HepG2 (cell line): ENCODE measurements around the gene ANO6. TPM values are rescaled to one million over a fixed set of nuclear protein-coding genes. Genes with fewer than 3 reads are reported as not detected.

Source experiments
- ATAC-seq: fragments of 200-7000 bp; cut with Tn5 transposase; 3 replicates; pipeline ENCODE4 v1.9.1; 2020; ENCODE audit warnings: mild to moderate bottlenecking, moderate library complexity
- BruUV-seq: library from RNA; stranded (reverse); fragments of 400-500 nt; replicated peaks from 2 replicates; lab custom pipeline; 2021; lab: Mats Ljungman, UMichigan
- CTCF ChIA-PET: fragments of 300-600 bp; formaldehyde crosslinking; extraction: SDS; loops from one replicate; lab custom pipeline; 2021; ENCODE audit warnings: low total read pairs, inconsistent platforms, low intra/inter-chr PET ratio; lab: Yijun Ruan, JAX
- POLR2A ChIA-PET: fragments of 350-600 bp; sonication (Branson Sonifier 250); formaldehyde crosslinking; loops from one replicate; lab custom pipeline; 2020; ENCODE audit warnings: antibody characterized with exemption, inconsistent platforms; lab: Yijun Ruan, JAX
- DNase-seq: peaks from one replicate; pipeline ENCODE4 v3.0.0-alpha.2; 2015; ENCODE audit warnings: low spot score
- FAIRE-seq: peaks from 3 replicates; lab custom pipeline; 2011; peaks lifted over from hg19 to GRCh38; lab: Jason Lieb, UNC
- H2AFZ ChIP-seq: one replicate; pipeline ENCODE4 v1.6.1; 2011; ENCODE audit warnings: low read length, inconsistent platforms
- H3K27ac ChIP-seq: fragments of 300-600 bp; 3 replicates; pipeline ENCODE4 v1.8.0; 2011; ENCODE audit warnings: mixed run types, mild to moderate bottlenecking, mixed read lengths, low read length, inconsistent platforms; ENCODE audit not compliant: insufficient read depth; ENCODE audit errors: extremely low read length
- H3K27me3 ChIP-seq, 2 experiments: fragments of 200-600 bp in 1 of 2; 2 replicates in 1 of 2; 3 replicates in 1 of 2; pipeline versions ENCODE4 v1.6.0 to v1.8.0; 2011; ENCODE audit warnings: low read length in 2 of 2, mild to moderate bottlenecking in 2 of 2, moderate library complexity in 2 of 2, inconsistent platforms in 1 of 2; ENCODE audit not compliant: insufficient read depth in 2 of 2, control insufficient read depth in 1 of 2
- H3K36me3 ChIP-seq, 2 experiments: fragments of 200-600 bp in 1 of 2; replicated peaks in 1 of 2; 2 replicates in 1 of 2; 3 replicates in 1 of 2; pipeline versions ENCODE4 v1.5.1 to v1.8.0; 2011; ENCODE audit warnings: low read length in 2 of 2, inconsistent platforms in 1 of 2; ENCODE audit not compliant: insufficient read depth in 2 of 2, control insufficient read depth in 1 of 2
- H3K4me1 ChIP-seq: 2 replicates; pipeline ENCODE4 v1.5.1; 2012; ENCODE audit warnings: low read length, inconsistent platforms; ENCODE audit not compliant: insufficient read depth
- H3K4me2 ChIP-seq: 2 replicates; pipeline ENCODE4 v1.6.0; 2011; ENCODE audit warnings: low read depth, low read length, inconsistent platforms
- H3K4me3 ChIP-seq, 3 experiments: fragments of 200-600 bp in 1 of 3; sonication (generic), shearing (Covaris generic) in 1 of 3; replicated peaks in 1 of 3; 2 replicates each; pipeline ENCODE4 v1.5.1; 2011 to 2016; ENCODE audit warnings: low read length in 3 of 3, inconsistent platforms in 2 of 3, low read depth in 2 of 3, mild to moderate bottlenecking in 2 of 3, control low read depth in 1 of 3, mixed read lengths in 1 of 3; ENCODE audit not compliant: insufficient read depth in 1 of 3
- H3K79me2 ChIP-seq: one replicate; pipeline ENCODE4 v1.6.1; 2011; ENCODE audit warnings: low read length, inconsistent platforms; ENCODE audit not compliant: insufficient read depth
- H3K9ac ChIP-seq: 2 replicates; pipeline ENCODE4 v1.6.0; 2011; ENCODE audit warnings: mild to moderate bottlenecking, low read depth, low read length, inconsistent platforms; ENCODE audit not compliant: insufficient read depth
- H3K9me3 ChIP-seq: 2 replicates; pipeline ENCODE4 v1.5.1; 2012; ENCODE audit warnings: mild to moderate bottlenecking, low read length
- H4K20me1 ChIP-seq: 2 replicates; pipeline ENCODE4 v1.6.0; 2011; ENCODE audit warnings: inconsistent platforms, mild to moderate bottlenecking, low read length, moderate library complexity; ENCODE audit not compliant: insufficient read depth
- BRF2 ChIP-seq: sonication (generic); formaldehyde crosslinking; IDR thresholded peaks from 2 replicates; pipeline ENCODE4 v1.8.1; 2022; ENCODE audit warnings: mild to moderate bottlenecking, missing genetic modification reagents
- FOSL1 ChIP-seq: sonication (generic); formaldehyde crosslinking; IDR thresholded peaks from 2 replicates; pipeline ENCODE4 v1.9.0; 2021; ENCODE audit warnings: missing genetic modification reagents, borderline replicate concordance
- FOSL2 ChIP-seq: sonication (generic); formaldehyde crosslinking; IDR thresholded peaks from 2 replicates; pipeline ENCODE4 v1.4.0; 2020; ENCODE audit warnings: missing genetic modification reagents
- FOXA3 ChIP-seq: IDR thresholded peaks from 2 replicates; pipeline ENCODE4 v1.6.1; 2016; ENCODE audit warnings: missing genetic modification reagents, missing compliant biosample characterization
- GTF2F1 ChIP-seq: fragments of 150-350 bp; IDR thresholded peaks from 2 replicates; pipeline ENCODE4 v1.6.1; 2014; ENCODE audit warnings: low read length
- JUND ChIP-seq: sonication (generic); formaldehyde crosslinking; IDR thresholded peaks from 2 replicates; pipeline ENCODE4 v1.8.0; 2022; ENCODE audit warnings: mild to moderate bottlenecking, missing genetic modification reagents
- LRRFIP1 ChIP-seq: sonication (generic); formaldehyde crosslinking; conservative IDR thresholded peaks from 2 replicates; pipeline ENCODE4 v1.4.0; 2020; ENCODE audit warnings: missing genetic modification reagents
- MLLT10 ChIP-seq: sonication (generic); formaldehyde crosslinking; IDR thresholded peaks from 2 replicates; pipeline ENCODE4 v1.4.0; 2020; ENCODE audit warnings: missing genetic modification reagents
- TCF12 ChIP-seq, 2 experiments: fragments of 450-650 bp in 1 of 2; sonication (generic) in 1 of 2; formaldehyde crosslinking in 1 of 2; IDR thresholded peaks; 2 replicates each; pipeline versions ENCODE4 v1.6.1 to v1.8.0; 2017 to 2022; ENCODE audit warnings: antibody characterized with exemption in 1 of 2, mild to moderate bottlenecking in 1 of 2, missing genetic modification reagents in 1 of 2, moderate library complexity in 1 of 2
- ZFP1 ChIP-seq: IDR thresholded peaks from 2 replicates; pipeline ENCODE4 v1.6.1; 2016
- ZNF441 ChIP-seq: sonication (generic); formaldehyde crosslinking; IDR thresholded peaks from 2 replicates; pipeline ENCODE4 v1.7.0; 2021; ENCODE audit warnings: missing genetic modification reagents, borderline replicate concordance
- ZNF530 ChIP-seq: sonication (generic); formaldehyde crosslinking; IDR thresholded peaks from 2 replicates; pipeline ENCODE4 v1.5.0; 2020; ENCODE audit warnings: low read depth, mild to moderate bottlenecking, missing genetic modification reagents
- ZNF850 ChIP-seq: sonication (generic); formaldehyde crosslinking; conservative IDR thresholded peaks from 2 replicates; pipeline ENCODE4 v1.9.0; 2021; ENCODE audit warnings: mild to moderate bottlenecking, missing genetic modification reagents
- WGBS: methylation state at CpG from one replicate; pipeline ENCODE4 v1.1.6; 2017; ENCODE audit warnings: low lambda C conversion rate; 5-methylcytosine and 5-hydroxymethylcytosine counted together
- in situ Hi-C: cut with HindIII; loops from 2 replicates; pipeline ENCODE4 v1.10.0; 2017; ENCODE audit warnings: low pct_unique_long_range_greater_than_20kb; ENCODE audit not compliant: extremely low pct_ligation_motif_present
- intact Hi-C: fragments of 100-400 bp; cut with micrococcal nuclease; formaldehyde crosslinking; loops from one replicate; pipeline ENCODE4 v1.10.0; 2022; ENCODE audit not compliant: unreplicated experiment
- polyA plus RNA-seq, 8 experiments: library from polyadenylated mRNA; depleted of rRNA in 3 of 8; stranded (reverse) in 7 of 8; unstranded in 1 of 8; fragments of >200 nt; fragmentation: Illumina TruSeq in 4 of 8; extraction: Trizol in 4 of 8; gene quantifications; 2 replicates each; pipeline versions ENCODE4 v1.2.1 to v1.2.3, GENCODE V29; 2011 to 2016; ENCODE audit warnings: low read depth in 4 of 8, missing spikeins in 1 of 8, mixed read lengths in 1 of 8; ENCODE audit not compliant: insufficient read depth in 1 of 8
- total RNA-seq, 5 experiments: library from RNA; depleted of rRNA; stranded (reverse); fragments of >200 nt; fragmentation: Illumina TruSeq; extraction: Trizol; gene quantifications; 2 replicates each; pipeline ENCODE4 v1.2.3, GENCODE V29; 2016; ENCODE audit warnings: low read depth in 1 of 5
- TF ChIP-seq, protein P1 (sequence below): sonication (generic); formaldehyde crosslinking; IDR thresholded peaks from 2 replicates; pipeline ENCODE4 v1.4.0; 2020; ENCODE audit warnings: missing genetic modification reagents
- TF ChIP-seq, protein P2 (sequence below): sonication (generic); formaldehyde crosslinking; conservative IDR thresholded peaks from 2 replicates; pipeline ENCODE4 v1.4.0; 2020; ENCODE audit warnings: mild to moderate bottlenecking, missing genetic modification reagents, moderate library complexity
- TF ChIP-seq, protein P3 (sequence below): sonication (generic); formaldehyde crosslinking; IDR thresholded peaks from 2 replicates; pipeline ENCODE4 v1.4.0; 2020; ENCODE audit warnings: missing genetic modification reagents

Gene ANO6
- total and polyA plus RNA-seq, 2 of the 13 experiments (the other 11 are each of a cell fraction or from before 2014, with no cell fraction given): 37.8 to 57.1 TPM

- DNase-seq (peak; percentile 46), ATAC-seq (peak; percentile 96), FAIRE-seq (peak; percentile 76)
- in situ Hi-C loops: no loop called here
- H3K4me1 ChIP-seq: peaks cover 13% of the 10 kb centered on the region
- no peaks in the 10 kb centered on the region for H4K20me1 ChIP-seq
- no peaks in the 10 kb centered on the region for H3K79me2 ChIP-seq
- intact Hi-C loops: no loop called here
- H2AFZ ChIP-seq: no peak overlapping the region
- no peak overlapping the region for H3K27ac ChIP-seq
- CTCF ChIA-PET: no interaction called here
- POLR2A ChIA-PET: no interaction called here
- no peak overlapping the region for H3K9ac ChIP-seq
- H3K4me3 ChIP-seq: no peak overlapping the region
- H3K36me3 ChIP-seq: peaks cover 2 to 6% of the 10 kb centered on the region in 2 experiments
- BruUV-seq: no TSS peak
- no peak overlapping the region for H3K4me2 ChIP-seq
- no peaks in the 10 kb centered on the region for H3K27me3 ChIP-seq
- WGBS: 88% methylated on average over 4 of the region's 6 CpGs
- no peaks in the 10 kb centered on the region for H3K9me3 ChIP-seq
- TF ChIP-seq, protein P1, sequence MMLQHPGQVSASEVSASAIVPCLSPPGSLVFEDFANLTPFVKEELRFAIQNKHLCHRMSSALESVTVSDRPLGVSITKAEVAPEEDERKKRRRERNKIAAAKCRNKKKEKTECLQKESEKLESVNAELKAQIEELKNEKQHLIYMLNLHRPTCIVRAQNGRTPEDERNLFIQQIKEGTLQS (CRISPR knock-in tag): peak; percentile 70; the same call in 1 of the 2 replicates
- TF ChIP-seq BRF2 (CRISPR knock-in tag) (no peak), ZNF850 (CRISPR knock-in tag) (no peak), ZNF530 (CRISPR knock-in tag) (no peak), MLLT10 (CRISPR knock-in tag) (no peak), FOXA3 (no peak), JUND (CRISPR knock-in tag) (no peak), ZFP1 (CRISPR knock-in tag) (no peak), GTF2F1 (no peak), ZNF441 (CRISPR knock-in tag) (no peak), FOSL2 (CRISPR knock-in tag) (peak; percentile 93), TCF12 (IDR thresholded peaks at IDR 0.05) (no peak), TCF12 (CRISPR knock-in tag; IDR thresholded peaks at IDR 0.05) (no peak), LRRFIP1 (no peak), FOSL1 (peak; percentile 38; the same call in 1 of the 2 replicates)
- TF ChIP-seq, protein P2, sequence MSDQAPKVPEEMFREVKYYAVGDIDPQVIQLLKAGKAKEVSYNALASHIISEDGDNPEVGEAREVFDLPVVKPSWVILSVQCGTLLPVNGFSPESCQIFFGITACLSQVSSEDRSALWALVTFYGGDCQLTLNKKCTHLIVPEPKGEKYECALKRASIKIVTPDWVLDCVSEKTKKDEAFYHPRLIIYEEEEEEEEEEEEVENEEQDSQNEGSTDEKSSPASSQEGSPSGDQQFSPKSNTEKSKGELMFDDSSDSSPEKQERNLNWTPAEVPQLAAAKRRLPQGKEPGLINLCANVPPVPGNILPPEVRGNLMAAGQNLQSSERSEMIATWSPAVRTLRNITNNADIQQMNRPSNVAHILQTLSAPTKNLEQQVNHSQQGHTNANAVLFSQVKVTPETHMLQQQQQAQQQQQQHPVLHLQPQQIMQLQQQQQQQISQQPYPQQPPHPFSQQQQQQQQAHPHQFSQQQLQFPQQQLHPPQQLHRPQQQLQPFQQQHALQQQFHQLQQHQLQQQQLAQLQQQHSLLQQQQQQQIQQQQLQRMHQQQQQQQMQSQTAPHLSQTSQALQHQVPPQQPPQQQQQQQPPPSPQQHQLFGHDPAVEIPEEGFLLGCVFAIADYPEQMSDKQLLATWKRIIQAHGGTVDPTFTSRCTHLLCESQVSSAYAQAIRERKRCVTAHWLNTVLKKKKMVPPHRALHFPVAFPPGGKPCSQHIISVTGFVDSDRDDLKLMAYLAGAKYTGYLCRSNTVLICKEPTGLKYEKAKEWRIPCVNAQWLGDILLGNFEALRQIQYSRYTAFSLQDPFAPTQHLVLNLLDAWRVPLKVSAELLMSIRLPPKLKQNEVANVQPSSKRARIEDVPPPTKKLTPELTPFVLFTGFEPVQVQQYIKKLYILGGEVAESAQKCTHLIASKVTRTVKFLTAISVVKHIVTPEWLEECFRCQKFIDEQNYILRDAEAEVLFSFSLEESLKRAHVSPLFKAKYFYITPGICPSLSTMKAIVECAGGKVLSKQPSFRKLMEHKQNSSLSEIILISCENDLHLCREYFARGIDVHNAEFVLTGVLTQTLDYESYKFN (CRISPR knock-in tag): no peak
- TF ChIP-seq, protein P3, sequence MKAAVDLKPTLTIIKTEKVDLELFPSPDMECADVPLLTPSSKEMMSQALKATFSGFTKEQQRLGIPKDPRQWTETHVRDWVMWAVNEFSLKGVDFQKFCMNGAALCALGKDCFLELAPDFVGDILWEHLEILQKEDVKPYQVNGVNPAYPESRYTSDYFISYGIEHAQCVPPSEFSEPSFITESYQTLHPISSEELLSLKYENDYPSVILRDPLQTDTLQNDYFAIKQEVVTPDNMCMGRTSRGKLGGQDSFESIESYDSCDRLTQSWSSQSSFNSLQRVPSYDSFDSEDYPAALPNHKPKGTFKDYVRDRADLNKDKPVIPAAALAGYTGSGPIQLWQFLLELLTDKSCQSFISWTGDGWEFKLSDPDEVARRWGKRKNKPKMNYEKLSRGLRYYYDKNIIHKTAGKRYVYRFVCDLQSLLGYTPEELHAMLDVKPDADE (CRISPR knock-in tag): no peak
Measured at GRCh38 chr12:45343269-45344051, 127.6 kb downstream of the ANO6 start.
